ENCODE measurements around the gene SH2B2.

The SH2B2 gene

GRCh38 chr7:102255916-102256315 is 30.8 kb upstream of the SH2B2 start:
- DNase-seq (ENCODE audit: low read depth), result no peak
- no peak for TF ChIP-seq CTCF (conservative IDR thresholded peaks at IDR 0.05; ENCODE audit: low read depth, low read length)
- H3K4me3 ChIP-seq (ENCODE audit: low read depth, low read length), result no peak overlapping the region

- H3K4me3 ChIP-seq (ENCODE audit: low read depth, low read length), result no peak overlapping the region
- no peak for DNase-seq (ENCODE audit: low read depth)
- no peak for TF ChIP-seq CTCF (conservative IDR thresholded peaks at IDR 0.05; ENCODE audit: low read depth, low read length)
Observed at GRCh38 chr7:102258073-102258748, 28.5 kb upstream of the SH2B2 start.

- no peak overlapping the region for H3K4me3 ChIP-seq (ENCODE audit: low read depth, low read length)
- TF ChIP-seq CTCF (conservative IDR thresholded peaks at IDR 0.05; ENCODE audit: low read depth, low read length), result no peak
- DNase-seq (ENCODE audit: low read depth), result no peak
Observed at GRCh38 chr7:102258749-102259107, 27.9 kb upstream of the SH2B2 start.

- H3K4me3 ChIP-seq (ENCODE audit: low read depth, low read length), result no peak overlapping the region
- DNase-seq (ENCODE audit: low read depth), result peak; percentile 71
- TF ChIP-seq CTCF (conservative IDR thresholded peaks at IDR 0.05; ENCODE audit: low read depth, low read length), result no peak
Observed at GRCh38 chr7:102260856-102261255, 25.8 kb upstream of the SH2B2 start.

GRCh38 chr7:102261451-102261850 is 25.2 kb upstream of the SH2B2 start:
- TF ChIP-seq CTCF (conservative IDR thresholded peaks at IDR 0.05; ENCODE audit: low read depth, low read length), result no peak
- no peak for DNase-seq (ENCODE audit: low read depth)
- no peak overlapping the region for H3K4me3 ChIP-seq (ENCODE audit: low read depth, low read length)

- no peak overlapping the region for H3K4me3 ChIP-seq (ENCODE audit: low read depth, low read length)
- no peak for DNase-seq (ENCODE audit: low read depth)
- TF ChIP-seq CTCF (conservative IDR thresholded peaks at IDR 0.05; ENCODE audit: low read depth, low read length), result no peak
Observed at GRCh38 chr7:102262546-102262945, 24.1 kb upstream of the SH2B2 start.

GRCh38 chr7:102264367-102264891 is 22.2 kb upstream of the SH2B2 start:
- TF ChIP-seq CTCF (conservative IDR thresholded peaks at IDR 0.05; ENCODE audit: low read depth, low read length), result no peak
- peak; percentile 13 for DNase-seq (ENCODE audit: low read depth)
- H3K4me3 ChIP-seq (ENCODE audit: low read depth, low read length), result no peak overlapping the region
